Choroid plexus epithelial cell (primary cell): ENCODE data around the gene STYXL1.

Experiments used
- DNase-seq: peaks from one replicate; pipeline ENCODE4 v3.0.0-alpha.2; 2010; ENCODE audit warnings: low read depth
- H3K4me3 ChIP-seq: 2 replicates; pipeline ENCODE4 v1.5.1; 2011; ENCODE audit warnings: low read depth, mild to moderate bottlenecking, control low read depth, low read length, moderate library complexity
- CTCF ChIP-seq: conservative IDR thresholded peaks from 2 replicates; pipeline ENCODE4 v1.5.1; 2011; ENCODE audit warnings: low read depth, mild to moderate bottlenecking, control low read depth, inconsistent platforms, low read length, moderate library complexity

STYXL1 gene

GRCh38 chr7:75991531-75992082, 56.2 kb downstream of the STYXL1 start:
- no peak for DNase-seq
- no peak overlapping the region for H3K4me3 ChIP-seq
- TF ChIP-seq CTCF, result no peak

GRCh38 chr7:75989500-75990388, 58.1 kb downstream of the STYXL1 start:
- DNase-seq, result no peak
- TF ChIP-seq CTCF, result no peak
- H3K4me3 ChIP-seq, result no peak overlapping the region

GRCh38 chr7:75988568-75989499, 59.0 kb downstream of the STYXL1 start:
- no peak for TF ChIP-seq CTCF
- no peak overlapping the region for H3K4me3 ChIP-seq
- no peak for DNase-seq

GRCh38 chr7:75987805-75988567, 59.8 kb downstream of the STYXL1 start:
- no peak for TF ChIP-seq CTCF
- DNase-seq, result no peak
- H3K4me3 ChIP-seq, result no peak overlapping the region

- no peak for TF ChIP-seq CTCF
- no peak for DNase-seq
- H3K4me3 ChIP-seq, result no peak overlapping the region
Observed at GRCh38 chr7:75987026-75987804, 60.6 kb downstream of the STYXL1 start.

- TF ChIP-seq CTCF, result no peak
- no peak overlapping the region for H3K4me3 ChIP-seq
- DNase-seq, result no peak
Observed at GRCh38 chr7:75986147-75986781, 61.5 kb downstream of the STYXL1 start.
